AG04449 (cell line): ENCODE results near the gene AZU1.

Experiments
- CTCF ChIA-PET: fragments of 350-600 bp; formaldehyde crosslinking; extraction: SDS; loops from one replicate; lab custom pipeline; 2021; ENCODE audit warnings: antibody characterized with exemption; lab: Yijun Ruan, JAX
- POLR2A ChIA-PET: fragments of 400-600, 350-600 bp; formaldehyde crosslinking; extraction: SDS; loops from one replicate; lab custom pipeline; 2020; ENCODE audit warnings: antibody characterized with exemption, inconsistent platforms; lab: Yijun Ruan, JAX
- DNase-seq: peaks from one replicate; pipeline ENCODE4 v3.0.0-alpha.2; 2010; ENCODE audit warnings: low read depth, low spot score
- H3K4me3 ChIP-seq: 2 replicates; pipeline ENCODE4 v1.5.1; 2011; ENCODE audit warnings: low read depth, mild to moderate bottlenecking, control low read depth, low read length
- CTCF ChIP-seq: IDR thresholded peaks from one replicate; pipeline ENCODE4 v1.5.1; 2011; ENCODE audit warnings: mild to moderate bottlenecking, moderate library complexity, low read length, control low read depth, inconsistent platforms; ENCODE audit not compliant: insufficient read depth; ENCODE audit errors: missing control alignments

Gene AZU1

GRCh38 chr19:782878-783668 lies 44.6 kb upstream of the AZU1 start:
- CTCF ChIA-PET, result interaction anchor here (1.2 to 3.5 kb wide), 2 partner anchors 13 to 68 kb away, joined by 3 to 18 read pairs; no protein-coding TSS in a partner anchor
- peak overlapping the region; percentile 25 for H3K4me3 ChIP-seq
- POLR2A ChIA-PET, result interaction anchor here (1.6 kb wide), 1 partner anchor 14 kb away, joined by 7 read pairs; no protein-coding TSS in a partner anchor
- no peak for DNase-seq
- TF ChIP-seq CTCF, result no peak

- no peak for TF ChIP-seq CTCF
- POLR2A ChIA-PET, result interaction anchor here (1.6 kb wide), 1 partner anchor 12 kb away, joined by 7 read pairs; no protein-coding TSS in a partner anchor
- DNase-seq, result no peak
- CTCF ChIA-PET, result interaction anchor here (1.2 to 3.5 kb wide), 2 partner anchors 15 to 66 kb away, joined by 3 to 18 read pairs; no protein-coding TSS in a partner anchor
- no peak overlapping the region for H3K4me3 ChIP-seq
These were observed 43.1 kb upstream of the AZU1 start for GRCh38 chr19:784541-784940.

GRCh38 chr19:787536-787935 lies 40.1 kb upstream of the AZU1 start:
- CTCF ChIA-PET, result interaction anchor here (0.9 kb wide), 1 partner anchor 18 kb away, joined by 4 read pairs; no protein-coding TSS in a partner anchor
- POLR2A ChIA-PET, result no interaction called here
- no peak overlapping the region for H3K4me3 ChIP-seq
- DNase-seq, result no peak
- TF ChIP-seq CTCF, result no peak

GRCh38 chr19:788686-788982 lies 39.0 kb upstream of the AZU1 start:
- no peak for DNase-seq
- no peak for TF ChIP-seq CTCF
- CTCF ChIA-PET, result no interaction called here
- no peak overlapping the region for H3K4me3 ChIP-seq
- POLR2A ChIA-PET, result no interaction called here

- no peak for DNase-seq
- POLR2A ChIA-PET, result no interaction called here
These were observed 38.5 kb upstream of the AZU1 start for GRCh38 chr19:788983-789700.

More at GRCh38 chr19:788983-789700, 38.5 kb upstream of the AZU1 start:
- no peak for TF ChIP-seq CTCF
- no peak overlapping the region for H3K4me3 ChIP-seq
- CTCF ChIA-PET, result interaction anchor here (1.2 kb wide), 1 partner anchor 451 kb away, joined by 3 read pairs; no protein-coding TSS in a partner anchor
